ENCODE measurements around the gene PCDHB12. TPM values are rescaled to one million over a fixed set of nuclear protein-coding genes. Genes with fewer than 3 reads are reported as not detected.
"Not testable (repeated sequence)": the region's sequence is repeated elsewhere in the genome, so short reads cannot be mapped to it uniquely, and the experiment has no call there.

PCDHB12 gene
- total RNA-seq, 1 donor from 2014 or later: 6.6 TPM

DNA sequence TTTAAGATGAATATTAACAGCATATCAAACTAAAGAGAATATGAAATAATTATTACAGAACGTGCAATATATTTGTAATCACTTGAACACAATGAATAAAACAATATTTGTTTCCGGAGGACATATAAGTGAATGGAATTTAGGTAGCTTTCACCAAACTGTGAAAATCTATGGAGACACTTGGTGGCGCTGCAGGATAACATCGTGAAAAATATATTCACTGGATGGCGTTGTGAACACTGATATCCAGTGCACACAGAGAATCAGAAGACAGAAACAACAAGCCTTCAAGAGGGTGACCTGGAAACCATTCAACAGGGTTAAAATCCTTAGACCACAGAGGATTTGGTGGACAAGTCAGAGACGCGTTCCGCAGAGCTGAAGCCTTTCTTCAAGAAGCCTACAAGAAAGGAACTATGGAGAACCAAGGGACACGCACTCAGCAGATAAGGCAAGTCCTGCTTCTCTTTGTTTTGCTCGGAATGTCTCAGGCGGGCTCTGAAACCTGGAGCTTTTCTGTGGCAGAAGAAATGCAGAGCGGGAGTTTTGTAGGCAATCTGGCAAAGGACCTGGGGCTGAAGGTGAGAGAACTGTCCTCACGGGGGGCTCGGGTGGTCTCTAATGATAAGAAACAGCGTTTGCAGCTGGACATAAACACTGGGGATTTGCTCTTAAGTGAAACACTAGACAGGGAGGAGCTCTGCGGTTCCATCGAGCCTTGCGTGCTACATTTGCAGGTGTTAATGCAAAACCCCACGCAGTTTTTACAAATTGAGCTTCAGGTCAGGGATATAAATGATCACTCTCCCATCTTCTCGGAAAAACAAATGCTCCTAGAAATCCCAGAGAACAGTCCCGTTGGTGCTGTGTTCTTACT is 8.9 kb upstream of the PCDHB12 start, which contains the start of gene PCDHB11:
PCDHB11 (plus strand) TSS at position 269 of the 877 bp plus-strand sequence; CDS start at position 417, 148 bp downstream.
- ATAC-seq (peak; percentile 60), DNase-seq (ENCODE audit: low spot score) (no peak)
- intact Hi-C loops (cut with DNase I): no loop called here

DNA sequence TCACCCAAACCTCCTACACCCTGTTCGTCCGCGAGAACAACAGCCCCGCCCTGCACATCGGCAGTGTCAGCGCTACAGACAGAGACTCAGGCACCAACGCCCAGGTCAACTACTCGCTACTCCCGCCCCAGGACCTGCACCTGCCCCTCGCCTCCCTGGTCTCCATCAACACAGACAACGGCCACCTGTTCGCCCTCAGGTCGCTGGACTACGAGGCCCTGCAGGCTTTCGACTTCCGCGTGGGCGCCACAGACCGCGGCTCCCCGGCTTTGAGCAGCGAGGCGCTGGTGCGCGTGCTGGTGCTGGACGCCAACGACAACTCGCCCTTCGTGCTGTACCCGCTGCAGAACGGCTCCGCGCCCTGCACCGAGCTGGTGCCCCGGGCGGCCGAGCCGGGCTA is 7.4 kb upstream of the PCDHB12 start:
- intact Hi-C loops (cut with DNase I); ATAC-seq; DNase-seq (ENCODE audit: low spot score): not testable (repeated sequence)

DNA sequence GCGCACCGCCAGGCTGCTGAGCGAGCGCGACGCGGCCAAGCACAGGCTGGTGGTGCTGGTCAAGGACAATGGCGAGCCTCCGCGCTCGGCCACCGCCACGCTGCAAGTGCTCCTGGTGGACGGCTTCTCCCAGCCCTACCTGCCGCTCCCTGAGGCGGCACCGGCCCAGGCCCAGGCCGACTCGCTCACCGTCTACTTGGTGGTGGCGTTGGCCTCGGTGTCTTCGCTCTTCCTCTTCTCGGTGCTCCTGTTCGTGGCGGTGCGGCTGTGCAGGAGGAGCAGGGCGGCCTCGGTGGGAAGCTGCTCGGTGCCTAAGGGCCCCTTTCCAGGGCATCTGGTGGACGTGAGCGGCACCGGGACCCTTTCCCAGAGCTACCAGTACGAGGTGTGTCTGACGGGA is 6.9 kb upstream of the PCDHB12 start:
- intact Hi-C loops (cut with DNase I); ATAC-seq: not testable (repeated sequence)

DNA sequence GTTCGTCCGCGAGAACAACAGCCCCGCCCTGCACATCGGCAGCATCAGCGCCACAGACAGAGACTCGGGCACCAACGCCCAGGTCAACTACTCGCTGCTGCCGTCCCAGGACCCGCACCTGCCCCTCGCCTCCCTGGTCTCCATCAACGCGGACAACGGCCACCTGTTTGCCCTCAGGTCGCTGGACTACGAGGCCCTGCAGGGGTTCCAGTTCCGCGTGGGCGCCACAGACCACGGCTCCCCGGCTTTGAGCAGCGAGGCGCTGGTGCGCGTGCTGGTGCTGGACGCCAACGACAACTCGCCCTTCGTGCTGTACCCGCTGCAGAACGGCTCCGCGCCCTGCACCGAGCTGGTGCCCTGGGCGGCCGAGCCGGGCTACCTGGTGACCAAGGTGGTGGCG is 1.8 kb downstream of the PCDHB12 start:
- ATAC-seq; DNase-seq (ENCODE audit: low spot score); intact Hi-C loops (cut with DNase I): not testable (repeated sequence)

More for the DNA sequence above, 6.9 kb upstream of the PCDHB12 start:
- not testable (repeated sequence) for DNase-seq (ENCODE audit: low spot score)

DNA sequence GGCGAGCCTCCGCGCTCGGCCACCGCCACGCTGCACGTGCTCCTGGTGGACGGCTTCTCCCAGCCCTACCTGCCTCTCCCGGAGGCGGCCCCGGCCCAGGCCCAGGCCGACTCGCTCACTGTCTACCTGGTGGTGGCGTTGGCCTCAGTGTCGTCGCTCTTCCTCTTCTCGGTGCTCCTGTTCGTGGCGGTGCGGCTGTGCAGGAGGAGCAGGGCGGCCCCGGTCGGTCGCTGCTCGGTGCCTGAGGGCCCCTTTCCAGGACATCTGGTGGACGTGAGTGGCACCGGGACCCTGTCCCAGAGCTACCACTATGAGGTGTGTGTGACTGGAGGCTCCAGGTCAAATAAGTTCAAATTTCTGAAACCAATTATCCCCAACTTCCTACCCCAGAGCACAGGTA is 2.3 kb downstream of the PCDHB12 start:
- ATAC-seq; DNase-seq (ENCODE audit: low spot score); intact Hi-C loops (cut with DNase I): not testable (repeated sequence)

DNA sequence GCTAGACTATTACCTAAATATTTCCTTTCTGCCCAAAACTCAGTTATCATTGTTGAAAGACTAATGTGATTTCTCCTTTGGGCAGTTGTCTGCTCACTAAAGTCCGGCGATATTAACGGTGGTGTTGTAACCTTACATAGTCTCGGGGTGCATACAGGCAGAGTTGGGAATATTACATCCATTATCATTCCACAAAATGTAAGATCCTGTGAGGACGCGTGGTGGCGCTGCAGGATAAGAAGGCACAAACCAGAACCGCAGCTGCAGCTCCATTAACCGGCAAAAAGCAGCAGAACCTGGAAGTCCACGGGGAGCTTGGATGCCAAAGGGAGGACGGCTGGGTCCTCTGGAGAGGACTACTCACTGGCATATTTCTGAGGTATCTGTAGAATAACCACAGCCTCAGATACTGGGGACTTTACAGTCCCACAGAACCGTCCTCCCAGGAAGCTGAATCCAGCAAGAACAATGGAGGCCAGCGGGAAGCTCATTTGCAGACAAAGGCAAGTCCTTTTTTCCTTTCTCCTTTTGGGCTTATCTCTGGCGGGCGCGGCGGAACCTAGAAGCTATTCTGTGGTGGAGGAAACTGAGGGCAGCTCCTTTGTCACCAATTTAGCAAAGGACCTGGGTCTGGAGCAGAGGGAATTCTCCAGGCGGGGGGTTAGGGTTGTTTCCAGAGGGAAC is 5.3 kb downstream of the PCDHB12 start, which contains the start of gene PCDHB13:
PCDHB13 (plus strand) TSS at position 264 of the 684 bp plus-strand sequence; CDS start at position 469, 205 bp downstream.
- DNase-seq (ENCODE audit: low spot score): not testable (repeated sequence)

DNA sequence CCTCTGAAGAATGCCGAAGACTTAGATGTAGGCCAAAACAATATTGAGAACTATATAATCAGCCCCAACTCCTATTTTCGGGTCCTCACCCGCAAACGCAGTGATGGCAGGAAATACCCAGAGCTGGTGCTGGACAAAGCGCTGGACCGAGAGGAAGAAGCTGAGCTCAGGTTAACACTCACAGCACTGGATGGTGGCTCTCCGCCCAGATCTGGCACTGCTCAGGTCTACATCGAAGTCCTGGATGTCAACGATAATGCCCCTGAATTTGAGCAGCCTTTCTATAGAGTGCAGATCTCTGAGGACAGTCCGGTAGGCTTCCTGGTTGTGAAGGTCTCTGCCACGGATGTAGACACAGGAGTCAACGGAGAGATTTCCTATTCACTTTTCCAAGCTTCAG is 6.1 kb downstream of the PCDHB12 start:
- intact Hi-C loops (cut with DNase I); ATAC-seq; DNase-seq (ENCODE audit: low spot score): not testable (repeated sequence)

More for the DNA sequence above, 5.3 kb downstream of the PCDHB12 start, which contains the start of gene PCDHB13:
- intact Hi-C loops (cut with DNase I): not testable (repeated sequence)
- ATAC-seq: peak; percentile 36

DNA sequence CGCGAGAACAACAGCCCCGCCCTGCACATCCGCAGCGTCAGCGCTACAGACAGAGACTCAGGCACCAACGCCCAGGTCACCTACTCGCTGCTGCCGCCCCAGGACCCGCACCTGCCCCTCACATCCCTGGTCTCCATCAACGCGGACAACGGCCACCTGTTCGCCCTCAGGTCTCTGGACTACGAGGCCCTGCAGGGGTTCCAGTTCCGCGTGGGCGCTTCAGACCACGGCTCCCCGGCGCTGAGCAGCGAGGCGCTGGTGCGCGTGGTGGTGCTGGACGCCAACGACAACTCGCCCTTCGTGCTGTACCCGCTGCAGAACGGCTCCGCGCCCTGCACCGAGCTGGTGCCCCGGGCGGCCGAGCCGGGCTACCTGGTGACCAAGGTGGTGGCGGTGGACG is 7.0 kb downstream of the PCDHB12 start:
- DNase-seq (ENCODE audit: low spot score); intact Hi-C loops (cut with DNase I); ATAC-seq: not testable (repeated sequence)

DNA sequence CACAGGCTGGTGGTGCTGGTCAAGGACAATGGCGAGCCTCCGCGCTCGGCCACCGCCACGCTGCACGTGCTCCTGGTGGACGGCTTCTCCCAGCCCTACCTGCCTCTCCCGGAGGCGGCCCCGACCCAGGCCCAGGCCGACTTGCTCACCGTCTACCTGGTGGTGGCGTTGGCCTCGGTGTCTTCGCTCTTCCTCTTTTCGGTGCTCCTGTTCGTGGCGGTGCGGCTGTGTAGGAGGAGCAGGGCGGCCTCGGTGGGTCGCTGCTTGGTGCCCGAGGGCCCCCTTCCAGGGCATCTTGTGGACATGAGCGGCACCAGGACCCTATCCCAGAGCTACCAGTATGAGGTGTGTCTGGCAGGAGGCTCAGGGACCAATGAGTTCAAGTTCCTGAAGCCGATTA is 7.5 kb downstream of the PCDHB12 start:
- ATAC-seq; intact Hi-C loops (cut with DNase I); DNase-seq (ENCODE audit: low spot score): not testable (repeated sequence)

DNA sequence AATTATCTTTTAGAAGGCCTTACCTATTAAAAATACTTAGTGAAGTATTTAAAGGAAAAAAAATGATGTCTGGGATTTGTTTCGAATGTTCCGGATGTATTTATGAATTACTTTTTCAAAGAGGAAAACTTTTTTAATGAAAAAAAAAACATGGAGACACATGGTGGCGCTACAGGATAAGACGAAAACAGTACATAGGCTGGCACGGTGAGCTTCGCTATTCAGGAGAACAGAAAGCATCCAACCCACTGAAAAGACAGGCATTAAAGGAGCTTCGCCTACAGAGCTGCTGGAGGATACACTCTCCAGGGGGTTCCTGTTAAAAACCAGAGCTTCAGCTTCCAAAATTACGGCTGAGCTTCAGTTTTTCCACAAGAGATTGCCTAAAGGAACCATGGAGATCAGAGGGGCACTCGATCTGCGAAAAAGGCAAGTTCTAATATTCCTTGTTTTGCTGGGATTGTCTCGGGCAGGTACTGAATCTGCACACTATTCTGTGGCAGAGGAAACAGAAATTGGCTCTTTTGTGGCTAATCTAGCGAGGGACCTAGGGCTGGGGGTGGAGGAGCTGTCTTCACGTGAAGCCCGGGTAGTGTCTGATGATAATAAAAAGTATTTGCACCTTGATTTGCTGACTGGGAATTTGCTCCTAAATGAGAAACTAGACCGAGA is 14.7 kb downstream of the PCDHB12 start, which contains the start of gene PCDHB14:
PCDHB14 (plus strand) TSS at position 232 of the 672 bp plus-strand sequence; CDS start at position 395, 163 bp downstream.
- intact Hi-C loops (cut with DNase I): no loop called here
- DNase-seq (ENCODE audit: low spot score) (no peak), ATAC-seq (no peak)

DNA sequence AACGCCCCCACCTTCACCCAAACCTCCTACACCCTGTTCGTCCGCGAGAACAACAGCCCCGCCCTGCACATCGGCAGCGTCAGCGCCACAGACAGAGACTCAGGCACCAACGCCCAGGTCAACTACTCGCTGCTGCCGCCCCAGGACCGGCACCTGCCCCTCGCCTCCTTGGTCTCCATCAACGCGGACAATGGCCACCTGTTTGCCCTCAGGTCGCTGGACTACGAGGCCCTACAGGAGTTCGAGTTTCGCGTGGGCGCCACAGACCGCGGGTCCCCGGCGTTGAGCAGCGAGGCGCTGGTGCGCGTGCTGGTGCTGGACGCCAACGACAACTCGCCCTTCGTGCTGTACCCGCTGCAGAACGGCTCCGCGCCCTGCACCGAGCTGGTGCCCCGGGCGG is 16.3 kb downstream of the PCDHB12 start:
- ATAC-seq; DNase-seq (ENCODE audit: low spot score); intact Hi-C loops (cut with DNase I): not testable (repeated sequence)

DNA sequence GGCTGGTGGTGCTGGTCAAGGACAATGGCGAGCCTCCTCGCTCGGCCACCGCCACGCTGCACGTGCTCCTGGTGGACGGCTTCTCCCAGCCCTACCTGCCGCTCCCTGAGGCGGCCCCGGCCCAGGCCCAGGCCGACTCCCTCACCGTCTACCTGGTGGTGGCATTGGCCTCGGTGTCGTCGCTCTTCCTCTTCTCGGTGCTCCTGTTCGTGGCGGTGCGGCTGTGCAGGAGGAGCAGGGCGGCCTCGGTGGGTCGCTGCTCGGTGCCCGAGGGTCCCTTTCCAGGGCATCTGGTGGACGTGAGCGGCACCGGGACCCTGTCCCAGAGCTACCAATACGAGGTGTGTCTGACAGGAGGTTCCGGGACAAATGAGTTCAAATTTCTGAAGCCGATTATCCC is 16.9 kb downstream of the PCDHB12 start:
- ATAC-seq; DNase-seq (ENCODE audit: low spot score); intact Hi-C loops (cut with DNase I): not testable (repeated sequence)

DNA sequence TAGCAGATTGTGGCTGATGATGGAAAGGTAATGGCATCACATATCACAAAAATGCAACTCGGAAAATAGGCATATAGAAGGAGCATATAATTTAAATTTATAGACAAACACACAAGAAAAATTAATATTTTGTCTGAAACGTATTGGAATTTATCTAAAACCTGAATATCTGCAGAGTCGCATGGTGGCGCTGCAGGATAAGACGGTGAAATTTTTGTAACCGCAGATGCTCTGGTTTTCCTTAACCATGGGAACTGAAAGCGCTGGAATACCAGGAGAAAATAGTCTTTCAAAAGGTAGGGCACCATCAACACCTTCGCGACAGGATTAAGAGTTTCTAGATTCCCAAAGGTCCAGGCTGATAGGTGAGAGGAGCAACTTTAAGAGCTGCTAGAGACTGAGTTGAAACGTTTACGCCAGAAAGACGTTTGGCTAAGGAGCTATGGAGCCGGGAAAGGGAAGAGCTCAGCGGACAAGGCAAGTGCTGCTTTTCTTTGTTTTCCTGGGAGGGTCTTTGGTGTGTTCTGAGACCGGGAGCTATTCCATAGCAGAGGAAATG is 25.7 kb downstream of the PCDHB12 start:
- ATAC-seq (no peak), DNase-seq (ENCODE audit: low spot score) (no peak)
- intact Hi-C loops (cut with DNase I): no loop called here

DNA sequence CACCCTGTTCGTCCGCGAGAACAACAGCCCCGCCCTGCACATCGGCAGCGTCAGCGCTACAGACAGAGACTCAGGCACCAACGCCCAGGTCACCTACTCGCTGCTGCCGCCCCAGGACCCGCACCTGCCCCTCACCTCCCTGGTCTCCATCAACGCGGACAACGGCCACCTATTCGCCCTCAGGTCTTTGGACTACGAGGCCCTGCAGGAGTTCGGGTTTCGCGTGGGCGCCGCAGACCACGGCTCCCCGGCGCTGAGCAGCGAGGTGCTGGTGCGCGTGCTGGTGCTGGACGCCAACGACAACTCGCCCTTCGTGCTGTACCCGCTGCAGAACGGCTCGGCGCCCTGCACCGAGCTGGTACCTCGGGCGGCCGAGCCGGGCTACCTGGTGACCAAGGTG is 27.4 kb downstream of the PCDHB12 start:
- intact Hi-C loops (cut with DNase I); DNase-seq (ENCODE audit: low spot score); ATAC-seq: not testable (repeated sequence)

DNA sequence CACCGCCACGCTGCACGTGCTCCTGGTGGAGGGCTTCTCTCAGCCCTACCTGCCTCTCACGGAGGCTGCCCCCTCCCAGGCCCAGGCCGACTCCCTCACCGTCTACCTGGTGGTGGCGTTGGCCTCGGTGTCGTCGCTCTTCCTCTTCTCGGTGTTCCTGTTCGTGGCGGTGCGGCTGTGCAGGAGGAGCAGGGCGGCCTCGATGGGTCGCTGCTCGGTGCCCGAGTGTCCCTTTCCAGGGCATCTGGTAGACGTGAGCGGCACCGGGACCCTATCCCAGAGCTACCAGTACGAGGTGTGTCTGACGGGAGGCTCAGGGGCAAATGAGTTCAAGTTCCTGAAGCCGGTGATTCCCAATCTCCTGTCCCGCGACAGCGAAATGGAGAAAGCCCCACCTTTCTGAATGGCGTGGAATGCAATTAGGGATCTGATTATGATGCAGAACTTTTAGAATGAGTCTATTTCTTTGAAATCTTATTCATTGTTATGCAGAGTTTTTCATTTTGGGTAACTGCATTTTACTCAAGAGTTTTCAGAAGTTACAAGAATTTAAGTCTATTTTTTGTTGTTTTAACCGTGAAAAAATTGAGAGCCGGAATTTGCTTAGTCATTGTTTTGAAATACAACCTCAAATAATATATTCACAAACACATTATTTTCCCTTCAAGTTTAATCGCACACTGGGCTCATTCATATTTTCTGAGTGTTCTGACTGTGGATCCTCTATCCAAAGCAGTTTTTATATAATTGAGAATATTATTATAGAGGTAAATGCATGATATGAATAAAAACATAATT is 28.2 kb downstream of the PCDHB12 start:
- no peak for ATAC-seq
- intact Hi-C loops (cut with DNase I): no loop called here
- no peak for DNase-seq (ENCODE audit: low spot score)

DNA sequence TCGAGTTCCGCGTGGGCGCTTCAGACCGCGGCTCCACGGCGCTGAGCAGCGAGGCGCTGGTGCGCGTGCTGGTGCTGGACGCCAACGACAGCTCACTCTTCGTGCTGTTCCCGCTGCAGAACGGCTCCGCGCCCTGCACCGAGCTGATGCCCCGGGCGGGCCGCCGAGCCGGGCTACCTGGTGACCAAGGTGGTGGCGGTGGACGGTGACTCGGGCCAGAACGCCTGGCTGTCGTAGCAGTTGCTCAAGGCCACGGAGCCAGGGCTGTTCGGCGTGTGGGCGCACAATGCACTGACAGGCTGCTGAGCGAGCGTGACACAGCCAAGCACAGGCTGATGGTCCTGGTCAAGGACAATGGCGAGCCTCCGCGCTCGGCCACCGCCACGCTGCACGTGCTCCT is 33.0 kb downstream of the PCDHB12 start:
- ATAC-seq: no peak
- no peak for DNase-seq (ENCODE audit: low spot score)
- intact Hi-C loops (cut with DNase I): no loop called here

DNA sequence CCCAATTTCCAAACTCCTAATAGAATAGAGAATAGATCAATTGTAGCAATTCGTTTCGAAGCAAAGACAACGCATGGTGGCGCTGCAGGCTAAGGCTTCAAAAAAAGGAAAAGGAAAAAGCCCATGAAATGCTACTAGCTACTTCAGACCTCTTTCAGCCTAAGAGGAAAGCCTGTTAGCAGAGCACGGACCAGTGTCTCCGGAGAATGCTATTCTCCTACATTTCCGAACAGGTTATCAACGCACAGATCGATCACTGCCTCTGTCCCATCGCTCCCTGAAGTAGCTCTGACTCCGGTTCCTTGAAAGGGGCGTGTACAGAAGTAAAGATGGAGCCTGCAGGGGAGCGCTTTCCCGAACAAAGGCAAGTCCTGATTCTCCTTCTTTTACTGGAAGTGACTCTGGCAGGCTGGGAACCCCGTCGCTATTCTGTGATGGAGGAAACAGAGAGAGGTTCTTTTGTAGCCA is 36.8 kb downstream of the PCDHB12 start, which contains the start of gene PCDHB15:
PCDHB15 (plus strand) TSS at position 146 of the 468 bp plus-strand sequence; CDS start at position 330, 184 bp downstream.
- no peak for ATAC-seq
- intact Hi-C loops (cut with DNase I): no loop called here

More for the DNA sequence above, 36.8 kb downstream of the PCDHB12 start, which contains the start of gene PCDHB15:
- no peak for DNase-seq (ENCODE audit: low spot score)

Data from sciatic nerve (tissue), 2 donors.